NT2/D1 (cell line): ENCODE results near the gene CTSF.

ENCODE experiments used
- SUZ12 ChIP-seq: IDR thresholded peaks from 2 replicates; pipeline ENCODE4 v1.6.1; 2011; ENCODE audit not compliant: insufficient read length, insufficient read depth; ENCODE audit errors: extremely low read depth
- YY1 ChIP-seq: IDR thresholded peaks from 2 replicates; pipeline ENCODE4 v1.6.1; 2011; ENCODE audit not compliant: insufficient read length, insufficient read depth
- ZNF274 ChIP-seq: IDR thresholded peaks from 2 replicates; pipeline ENCODE4 v1.6.1; 2011; ENCODE audit warnings: mild to moderate bottlenecking, low read depth, low read length

DNA sequence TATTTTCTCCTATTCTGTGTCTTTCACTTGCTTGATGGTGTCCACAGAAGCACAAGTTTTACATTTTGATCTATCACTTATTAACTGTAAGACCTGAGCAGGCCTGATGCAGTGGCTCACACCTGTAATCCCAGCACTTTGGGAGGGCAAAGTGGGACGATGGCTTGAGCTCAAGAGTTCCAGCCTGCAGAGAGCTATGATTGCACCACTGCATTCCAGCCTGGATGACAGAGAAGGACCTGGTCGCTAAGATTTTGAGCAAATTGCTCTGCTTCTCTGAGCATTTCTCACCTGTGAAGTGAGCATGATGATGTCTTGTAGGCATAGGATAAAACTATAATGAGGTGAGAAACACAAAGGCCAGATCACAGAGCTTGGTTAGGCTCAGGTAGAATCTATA, 17.7 kb upstream of the CTSF start:
- TF ChIP-seq YY1: no peak
- no peak for TF ChIP-seq SUZ12
- no peak for TF ChIP-seq ZNF274
